HG03060 (cell line): Measurements from ENCODE around the gene BRICD5.

ENCODE experiments used
- ATAC-seq: cut with Tn5 transposase; IDR thresholded peaks from one replicate; pipeline ENCODE4 v1.9.1; 2021; ENCODE audit warnings: low read depth, moderate number of reproducible peaks; ENCODE audit not compliant: unreplicated experiment

Gene BRICD5

GRCh38 chr16:2170080-2170479 is 40.6 kb downstream of the BRICD5 start:
- no peak for ATAC-seq

GRCh38 chr16:2167068-2167638 is 43.5 kb downstream of the BRICD5 start:
- no peak for ATAC-seq

GRCh38 chr16:2166263-2167067 is 44.2 kb downstream of the BRICD5 start:
- no peak for ATAC-seq

- no peak for ATAC-seq
These were observed 44.8 kb downstream of the BRICD5 start for GRCh38 chr16:2165861-2166260.

- ATAC-seq: no peak
These were observed 47.3 kb downstream of the BRICD5 start for GRCh38 chr16:2163211-2163881.

GRCh38 chr16:2162676-2163118 is 48.0 kb downstream of the BRICD5 start:
- ATAC-seq: no peak

GRCh38 chr16:2161911-2162310 is 48.8 kb downstream of the BRICD5 start:
- no peak for ATAC-seq

GRCh38 chr16:2160915-2161551 is 49.6 kb downstream of the BRICD5 start:
- ATAC-seq: no peak
